ENCODE data around the gene TCF7L2. TPM values are rescaled to one million over a fixed set of nuclear protein-coding genes. Genes with fewer than 3 reads are reported as not detected.

The TCF7L2 gene
- total RNA-seq, 4 donors from 2014 or later: 4.0 to 13.2 (median 6.4) TPM

GRCh38 chr10:113033991-113034390, 83.9 kb downstream of the TCF7L2 start:
- Histone ChIP-seq H3K36me3 (no peaks in the 10 kb centered on the region), H3K4me3 (no peak overlapping the region), H3K27ac (no peak overlapping the region), H3K27me3 (no peaks in the 10 kb centered on the region), H3K9me3 (no peaks in the 10 kb centered on the region), H3K4me1 (peaks cover 0 to 25% (median 5%) of the 10 kb centered on the region in 3 donors)
- no peak for DNase-seq
- WGBS, 2 donors: 85 to 90% methylated on average over 8 of the region's 8 CpGs
- intact Hi-C loops (cut with DNase I): no loop called here
- TF ChIP-seq CTCF (IDR thresholded peaks at IDR 0.05) (no peak), POLR2A (IDR thresholded peaks at IDR 0.05) (no peak)

GRCh38 chr10:113035732-113036312, 85.8 kb downstream of the TCF7L2 start:
- Histone ChIP-seq H3K27ac (no peak overlapping the region), H3K4me1 (peaks cover 0 to 15% (median 0%) of the 10 kb centered on the region in 3 donors), H3K9me3 (no peaks in the 10 kb centered on the region), H3K4me3 (no peak overlapping the region), H3K36me3 (no peaks in the 10 kb centered on the region), H3K27me3 (no peaks in the 10 kb centered on the region)
- 75 to 84% methylated on average over 5 of the region's 5 CpGs for WGBS, 2 donors
- intact Hi-C loops (cut with DNase I): no loop called here
- DNase-seq: no peak
- TF ChIP-seq POLR2A (IDR thresholded peaks at IDR 0.05) (no peak), CTCF (IDR thresholded peaks at IDR 0.05) (no peak)

- Histone ChIP-seq H3K4me3 (no peak overlapping the region), H3K36me3 (peaks cover 0 to 4% (median 0%) of the 10 kb centered on the region in 3 donors), H3K4me1 (peaks cover 0 to 16% (median 0%) of the 10 kb centered on the region in 3 donors), H3K27ac (no peak overlapping the region), H3K9me3 (no peaks in the 10 kb centered on the region), H3K27me3 (no peaks in the 10 kb centered on the region)
- TF ChIP-seq CTCF (IDR thresholded peaks at IDR 0.05) (no peak), POLR2A (IDR thresholded peaks at IDR 0.05) (no peak)
- WGBS, 2 donors: 64 to 75% methylated on average over 2 of the region's 2 CpGs
- intact Hi-C loops (cut with DNase I): no loop called here
- no peak for DNase-seq
Measured at GRCh38 chr10:113036619-113037018, 86.6 kb downstream of the TCF7L2 start.

- no peak for DNase-seq
- 83 to 86% methylated on average over 1 to 2 of the region's 2 CpGs for WGBS, 2 donors
- H3K27ac ChIP-seq: no peak overlapping the region
- H3K9me3 ChIP-seq: no peaks in the 10 kb centered on the region
- intact Hi-C loops (cut with DNase I): no loop called here
- H3K4me1 ChIP-seq: peaks cover 0 to 22% (median 3%) of the 10 kb centered on the region in 3 donors
- TF ChIP-seq POLR2A (IDR thresholded peaks at IDR 0.05) (no peak), CTCF (IDR thresholded peaks at IDR 0.05) (no peak)
- H3K27me3 ChIP-seq: no peaks in the 10 kb centered on the region
- no peak overlapping the region for H3K4me3 ChIP-seq
- H3K36me3 ChIP-seq: peaks cover 0 to 4% (median 0%) of the 10 kb centered on the region in 3 donors
Measured at GRCh38 chr10:113037218-113037617, 87.2 kb downstream of the TCF7L2 start.

- Histone ChIP-seq H3K36me3 (peaks cover 0 to 4% (median 0%) of the 10 kb centered on the region in 3 donors), H3K9me3 (no peaks in the 10 kb centered on the region), H3K27me3 (no peaks in the 10 kb centered on the region), H3K4me3 (no peak overlapping the region), H3K27ac (no peak overlapping the region), H3K4me1 (peaks cover 0 to 28% (median 3%) of the 10 kb centered on the region in 3 donors)
- intact Hi-C loops (cut with DNase I): no loop called here
- TF ChIP-seq POLR2A (IDR thresholded peaks at IDR 0.05) (no peak), CTCF (IDR thresholded peaks at IDR 0.05) (no peak)
- WGBS, 2 donors: 86 to 91% methylated on average over 12 of the region's 12 CpGs
- DNase-seq: no peak
Measured at GRCh38 chr10:113038183-113038582, 88.1 kb downstream of the TCF7L2 start.
